Erythroblast (primary cell): ENCODE data around the gene KCNG2.

Experiments
- GATA1 ChIP-seq: IDR thresholded peaks from 2 replicates; pipeline ENCODE4 v1.6.1; 2011; ENCODE audit warnings: low read depth, mild to moderate bottlenecking, control low read depth, low read length, moderate library complexity
- POLR2A ChIP-seq: IDR thresholded peaks from 2 replicates; pipeline ENCODE4 v1.6.1; 2011; ENCODE audit warnings: mild to moderate bottlenecking, low read length

DNA sequence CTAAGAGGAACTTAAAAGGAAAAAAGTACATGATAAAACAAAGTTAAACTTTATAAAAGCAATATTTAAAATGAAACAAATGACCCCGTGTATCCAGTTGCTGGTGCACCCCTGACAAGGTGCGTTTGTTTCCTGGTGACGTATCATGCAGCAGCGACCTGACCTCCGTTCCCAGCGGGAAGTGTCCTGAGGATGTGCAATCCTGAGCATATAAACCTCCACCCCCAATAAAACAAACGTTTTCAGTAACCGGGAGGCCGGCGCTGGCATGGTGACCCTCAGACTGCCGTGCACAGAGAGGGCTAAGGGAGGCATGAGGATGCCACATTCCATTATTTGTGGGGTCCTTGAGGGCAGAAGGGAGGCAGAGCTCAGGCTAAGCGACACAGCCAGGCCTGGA is 138.9 kb downstream of the KCNG2 start:
- TF ChIP-seq POLR2A (no peak), GATA1 (no peak)
